SK-N-SH treated with all-trans-retinoic acid at 6 μM for 48 hours (cell line): Measurements from ENCODE around the gene AP3S1.

Experiments
- GLIS3 ChIP-seq: fragments of 250-450 bp; sonication (Bioruptor Pico); IDR thresholded peaks from 2 replicates; pipeline ENCODE4 v1.5.0; 2020; ENCODE audit warnings: mild to moderate bottlenecking, moderate library complexity
- TOX ChIP-seq: fragments of 250-450 bp; sonication (Bioruptor Pico); IDR thresholded peaks from 2 replicates; pipeline ENCODE4 v1.8.0; 2021; ENCODE audit warnings: mild to moderate bottlenecking, moderate library complexity, borderline replicate concordance

- TF ChIP-seq GLIS3 (no peak), TOX (no peak)
Measured at GRCh38 chr5:115894342-115894741, 52.6 kb downstream of the AP3S1 start.
